Measurements from ENCODE around the gene PROCA1. TPM values are rescaled to one million over a fixed set of nuclear protein-coding genes. Genes with fewer than 3 reads are reported as not detected.
A peak's percentile ranks its signal among the peaks of the same experiment; 100 is the strongest.

Gene PROCA1
- total and polyA plus RNA-seq, 9 of the 15 experiments (the other 6 are each of a cell fraction or from before 2014, with no cell fraction given), result 0.78 to 16.2 (median 5.6) TPM

DNA sequence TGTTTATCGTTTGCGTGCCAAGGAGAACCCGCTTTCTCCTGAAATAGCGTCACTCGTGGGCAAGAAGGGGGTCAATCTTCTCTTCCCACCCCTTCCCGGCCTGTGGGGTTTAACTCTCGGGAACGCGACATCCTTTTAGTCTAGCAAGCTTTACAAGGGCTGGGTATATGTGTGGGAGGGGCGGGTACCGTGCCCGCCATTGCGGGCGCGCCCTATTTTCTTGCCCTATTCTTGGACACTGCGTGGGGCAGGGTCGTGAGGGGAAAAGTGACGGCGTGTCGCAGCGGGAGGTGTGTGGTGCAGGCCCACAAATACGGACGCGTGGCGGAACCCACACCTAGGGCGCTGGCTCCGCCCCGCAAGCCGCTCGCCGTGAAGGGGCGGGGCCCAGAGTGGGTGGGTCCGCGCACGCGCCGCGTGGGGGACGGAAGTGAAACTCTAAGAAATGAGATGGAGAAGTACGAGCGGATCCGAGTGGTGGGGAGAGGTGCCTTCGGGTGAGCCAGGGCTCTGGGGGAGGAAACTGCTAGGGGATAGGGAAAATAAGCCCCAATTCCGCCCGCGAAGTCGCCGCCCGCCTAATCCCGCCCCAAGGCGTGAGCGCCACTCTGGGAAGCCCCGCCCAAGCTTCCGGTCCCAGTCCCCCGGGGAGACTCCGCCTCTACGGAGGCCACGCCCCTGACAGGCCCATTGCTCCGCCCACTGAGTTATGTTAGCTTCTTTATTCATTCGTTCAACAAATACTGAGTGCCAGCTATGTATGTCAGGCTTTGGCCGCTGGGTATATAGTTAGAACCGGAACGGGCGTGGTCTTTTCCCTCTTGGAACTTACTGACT is 16.9 kb upstream of the PROCA1 start, which contains the start of gene NEK8 (continued):
- TF ChIP-seq ZNF639 (CRISPR knock-in tag; conservative IDR thresholded peaks at IDR 0.05 in 1 of 2, IDR thresholded peaks at IDR 0.05 in 1 of 2) (peak in 1 of 2 experiments; percentile 53; a peak in 2 of 4 replicates), MAZ (CRISPR knock-in tag; conservative IDR thresholded peaks at IDR 0.05 in 1 of 2, IDR thresholded peaks at IDR 0.05 in 1 of 2) (peak in 1 of 2 experiments; percentile 75), MTA1 (IDR thresholded peaks at IDR 0.05; ENCODE audit: borderline replicate concordance) (peak; percentile 84; the same call in 1 of the 2 replicates), GABPB1 (CRISPR knock-in tag; IDR thresholded peaks at IDR 0.05) (peak; percentile 85; the same call in 1 of the 2 replicates), ZKSCAN1 (IDR thresholded peaks at IDR 0.05; ENCODE audit: low read depth, low read length) (0 out of 2 replicates have a peak, but pooled peaks have one; percentile 14), CBX1 (IDR thresholded peaks at IDR 0.05; ENCODE audit: low read depth) (peak; percentile 41; the same call in 1 of the 2 replicates), HLTF (IDR thresholded peaks at IDR 0.05) (0 out of 2 replicates have a peak, but pooled peaks have one; percentile 50), RCOR1 (IDR thresholded peaks at IDR 0.05; ENCODE audit: borderline replicate concordance in 1 of 2, low read depth in 2 of 2, low read length in 2 of 2) (0 out of 4 replicates have a peak, but pooled peaks of 1 of the 2 experiments have one; percentile 1), HNRNPK (IDR thresholded peaks at IDR 0.05; ENCODE audit: low read depth, low read length, poor library complexity, severe bottlenecking) (no peak), JUNB (CRISPR knock-in tag; conservative IDR thresholded peaks at IDR 0.05) (no peak), RFX7 (CRISPR knock-in tag; IDR thresholded peaks at IDR 0.05) (no peak), HCFC1 (IDR thresholded peaks at IDR 0.05; ENCODE audit: low read depth, low read length) (peak; percentile 10; the same call in 1 of the 2 replicates), SP1 (CRISPR knock-in tag; IDR thresholded peaks at IDR 0.05) (peak; percentile 92), GABPA (tag; conservative IDR thresholded peaks at IDR 0.05; ENCODE audit: low read depth) (no peak), STAT5B (CRISPR knock-in tag; IDR thresholded peaks at IDR 0.05) (no peak), ZNF431 (CRISPR knock-in tag; IDR thresholded peaks at IDR 0.05) (0 out of 2 replicates have a peak, but pooled peaks have one; percentile 36), CCNT2 (IDR thresholded peaks at IDR 0.05; ENCODE audit: borderline replicate concordance, extremely low read depth, insufficient read length, low read depth, low read length) (peak; percentile 77), SAP30 (IDR thresholded peaks at IDR 0.05; ENCODE audit: borderline replicate concordance, insufficient read depth, low read depth, low read length, poor library complexity, severe bottlenecking) (no peak), PHF8 (IDR thresholded peaks at IDR 0.05; ENCODE audit: borderline replicate concordance, low read length) (peak; percentile 78; the same call in 1 of the 2 replicates), CREM (IDR thresholded peaks at IDR 0.05; ENCODE audit: low read depth) (peak; percentile 75)
- TF ChIP-seq, protein P1, sequence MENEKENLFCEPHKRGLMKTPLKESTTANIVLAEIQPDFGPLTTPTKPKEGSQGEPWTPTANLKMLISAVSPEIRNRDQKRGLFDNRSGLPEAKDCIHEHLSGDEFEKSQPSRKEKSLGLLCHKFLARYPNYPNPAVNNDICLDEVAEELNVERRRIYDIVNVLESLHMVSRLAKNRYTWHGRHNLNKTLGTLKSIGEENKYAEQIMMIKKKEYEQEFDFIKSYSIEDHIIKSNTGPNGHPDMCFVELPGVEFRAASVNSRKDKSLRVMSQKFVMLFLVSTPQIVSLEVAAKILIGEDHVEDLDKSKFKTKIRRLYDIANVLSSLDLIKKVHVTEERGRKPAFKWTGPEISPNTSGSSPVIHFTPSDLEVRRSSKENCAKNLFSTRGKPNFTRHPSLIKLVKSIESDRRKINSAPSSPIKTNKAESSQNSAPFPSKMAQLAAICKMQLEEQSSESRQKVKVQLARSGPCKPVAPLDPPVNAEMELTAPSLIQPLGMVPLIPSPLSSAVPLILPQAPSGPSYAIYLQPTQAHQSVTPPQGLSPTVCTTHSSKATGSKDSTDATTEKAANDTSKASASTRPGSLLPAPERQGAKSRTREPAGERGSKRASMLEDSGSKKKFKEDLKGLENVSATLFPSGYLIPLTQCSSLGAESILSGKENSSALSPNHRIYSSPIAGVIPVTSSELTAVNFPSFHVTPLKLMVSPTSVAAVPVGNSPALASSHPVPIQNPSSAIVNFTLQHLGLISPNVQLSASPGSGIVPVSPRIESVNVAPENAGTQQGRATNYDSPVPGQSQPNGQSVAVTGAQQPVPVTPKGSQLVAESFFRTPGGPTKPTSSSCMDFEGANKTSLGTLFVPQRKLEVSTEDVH (IDR thresholded peaks at IDR 0.05; ENCODE audit: low read depth, partially characterized antibody), result peak; percentile 32
